VCaP (cell line): ENCODE results near the gene TOMM70.
"Not testable (repeated sequence)": the region's sequence is repeated elsewhere in the genome, so short reads cannot be mapped to it uniquely, and the experiment has no call there.

ENCODE experiments used
- H3K27ac ChIP-seq: fragments of 450-650 bp; 2 replicates; pipeline ENCODE4 v1.5.1; 2017
- CTCF ChIP-seq: fragments of 450-650 bp; conservative IDR thresholded peaks from 2 replicates; pipeline ENCODE4 v1.5.1; 2017; ENCODE audit warnings: mild to moderate bottlenecking, moderate library complexity

The TOMM70 gene

GRCh38 chr3:100364421-100364820 lies 36.5 kb downstream of the TOMM70 start:
- H3K27ac ChIP-seq = no peak overlapping the region
- no peak for TF ChIP-seq CTCF

DNA sequence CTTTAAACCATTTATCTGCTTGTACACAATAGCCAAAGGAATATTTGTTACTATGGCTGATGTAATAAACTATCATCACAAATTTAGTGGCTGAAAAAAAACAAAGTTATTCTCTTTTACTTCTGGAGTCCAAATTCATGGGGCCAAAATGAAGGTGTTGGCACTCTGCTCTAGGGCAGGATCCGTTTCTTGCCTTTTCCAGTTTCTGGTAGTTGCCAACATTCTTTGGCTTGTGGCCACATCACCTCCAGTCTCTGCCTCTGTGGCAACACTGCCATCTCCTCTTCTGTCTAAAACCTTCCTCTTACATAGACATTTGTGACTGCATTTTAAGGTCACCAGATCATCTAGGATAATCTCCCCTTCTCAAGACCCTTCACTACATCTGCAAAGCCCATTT lies 39.0 kb downstream of the TOMM70 start:
- H3K27ac ChIP-seq = no peak overlapping the region
- no peak for TF ChIP-seq CTCF

DNA sequence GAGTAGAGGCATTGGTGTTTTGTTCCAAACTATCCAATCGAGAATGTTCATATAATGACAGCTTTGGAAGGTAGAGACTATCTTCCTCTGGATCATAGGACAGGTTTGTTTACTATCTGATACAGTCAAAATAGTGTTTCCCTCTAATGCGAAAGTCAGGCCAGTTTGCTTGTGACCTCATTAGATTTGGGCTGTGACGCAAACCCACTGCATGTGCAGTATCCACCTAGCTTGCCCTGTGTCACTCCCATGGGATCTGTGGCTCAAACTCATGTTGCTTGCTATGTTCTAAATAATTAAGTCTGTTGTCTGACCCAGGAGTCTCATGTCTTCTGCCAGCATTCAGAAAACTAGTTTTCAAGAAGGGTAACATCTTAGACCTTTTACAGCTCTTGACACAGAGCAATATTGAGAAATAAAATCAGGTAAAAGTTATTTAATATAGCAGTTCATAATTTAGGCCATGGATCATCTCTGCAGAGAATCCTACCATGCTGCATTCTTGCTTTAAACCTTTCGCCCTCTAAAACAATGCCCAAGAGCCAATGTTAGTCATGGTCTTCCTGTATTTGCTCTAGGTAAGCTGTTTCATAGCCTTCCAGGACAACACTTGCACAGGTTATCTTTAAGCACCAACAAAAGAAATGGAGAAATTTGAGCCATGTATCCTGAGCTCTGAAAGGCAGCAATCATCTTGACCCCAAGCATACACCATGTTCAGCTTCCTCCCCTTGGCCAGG lies 40.0 kb downstream of the TOMM70 start:
- no peak overlapping the region for H3K27ac ChIP-seq

DNA sequence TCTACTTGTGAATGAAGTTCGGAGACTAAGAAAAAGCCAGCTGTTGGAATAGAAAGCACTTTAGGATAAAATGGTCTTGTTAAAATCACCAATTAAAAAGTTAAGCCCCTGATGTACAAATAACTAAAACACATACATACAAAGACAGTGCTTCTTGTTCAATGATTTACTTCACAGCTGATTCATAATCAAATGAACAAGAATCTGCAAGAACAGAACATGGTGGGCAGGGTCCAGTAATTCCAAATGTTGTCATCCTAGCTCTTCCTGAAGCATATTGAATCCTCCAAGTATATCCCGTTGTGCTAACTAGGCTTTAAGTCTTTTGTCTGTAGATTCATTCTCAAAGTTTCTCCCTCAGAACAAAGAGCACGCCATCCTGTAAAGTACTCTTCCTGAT lies 41.9 kb downstream of the TOMM70 start:
- no peak for TF ChIP-seq CTCF
- H3K27ac ChIP-seq = no peak overlapping the region

More for the DNA sequence above, 40.0 kb downstream of the TOMM70 start:
- TF ChIP-seq CTCF = no peak

- TF ChIP-seq CTCF = no peak
- no peak overlapping the region for H3K27ac ChIP-seq
Measured at GRCh38 chr3:100358413-100358812, 42.5 kb downstream of the TOMM70 start.

- H3K27ac ChIP-seq = no peak overlapping the region
- no peak for TF ChIP-seq CTCF
Measured at GRCh38 chr3:100354850-100355249, 46.0 kb downstream of the TOMM70 start.

- no peak overlapping the region for H3K27ac ChIP-seq
- TF ChIP-seq CTCF = no peak
Measured at GRCh38 chr3:100352296-100353231, 48.3 kb downstream of the TOMM70 start.

- not testable (repeated sequence) for H3K27ac ChIP-seq
Measured at GRCh38 chr3:100351770-100352169, 49.1 kb downstream of the TOMM70 start.
